Mucosa of descending colon (tissue), 3 donors: ENCODE data around the gene RPS6KA5. TPM values are rescaled to one million over a fixed set of nuclear protein-coding genes. Genes with fewer than 3 reads are reported as not detected.

ENCODE experiments used
- ATAC-seq: fragments of 200-7000 bp; cut with Tn5 transposase; one replicate; pipeline ENCODE4 v1.9.1; 2020; ENCODE audit warnings: mild to moderate bottlenecking, moderate library complexity
- DNase-seq, 3 donors: peaks; one replicate each; pipeline ENCODE4 v3.0.0-alpha.2; 2020
- H3K36me3 ChIP-seq: fragments of 200-600 bp; one replicate; pipeline ENCODE4 v1.8.0; 2021; ENCODE audit warnings: low read depth, mild to moderate bottlenecking
- H3K4me1 ChIP-seq: fragments of 200-600 bp; one replicate; pipeline ENCODE4 v1.8.0; 2021; ENCODE audit warnings: low read depth, mild to moderate bottlenecking
- H3K4me3 ChIP-seq: fragments of 200-600 bp; one replicate; pipeline ENCODE4 v1.8.0; 2021; ENCODE audit warnings: mild to moderate bottlenecking
- H3K9me3 ChIP-seq: fragments of 200-600 bp; one replicate; pipeline ENCODE4 v1.8.0; 2021; ENCODE audit warnings: mild to moderate bottlenecking
- intact Hi-C, 2 donors: fragments of 100-400 bp; cut with DNase I in 1 of 2; cut with micrococcal nuclease in 1 of 2; formaldehyde crosslinking; loops; one replicate each; pipeline versions ENCODE4 v1.11.0 to v1.11.1; 2022; cut with DNase I, micrococcal nuclease
- total RNA-seq, 3 donors: library from RNA; stranded (reverse); fragmentation: NEBNext Ultra II Directional in 2 of 3; extraction: Animal tissue kit (Norgen Biotek cat#: 25700) in 2 of 3; gene quantifications; one replicate each; pipeline versions ENCODE4 v1.2.1 to v1.2.4, GENCODE V29; 2021 to 2023
- TF ChIP-seq, protein P1 (sequence below): fragments of 200-600 bp; IDR thresholded peaks from one replicate; pipeline ENCODE4 v1.8.0; 2022; ENCODE audit warnings: antibody characterized with exemption, mild to moderate bottlenecking
- donor health status: DM: no; HTN: no; CAD: no; lungs with moderate emphysema.
- donor health status: DM: no; HTN: no; CAD: no.
- donor health status: DM: no; HTN: yes; CAD: no.

Gene RPS6KA5
- total RNA-seq, 3 donors from 2014 or later = 25.0 to 41.5 (median 27.2) TPM

DNA sequence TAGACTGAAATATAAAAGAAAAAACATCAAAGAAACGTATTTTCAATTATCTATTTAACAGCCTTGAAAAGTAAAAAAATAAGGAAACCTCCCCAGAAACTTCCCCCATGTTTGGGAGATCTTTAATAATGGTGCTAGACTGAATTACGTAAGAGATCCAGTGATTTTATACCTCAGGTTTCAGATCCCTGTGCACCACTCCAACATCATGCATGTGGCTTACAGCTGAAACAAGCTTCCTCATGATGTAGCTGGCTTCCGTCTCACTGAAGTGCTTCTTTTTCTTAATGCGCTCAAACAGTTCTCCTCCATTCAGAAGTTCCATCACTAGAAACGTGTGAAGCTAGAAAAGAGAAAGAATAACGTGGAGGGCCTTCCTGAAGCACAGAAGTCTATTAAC, 166.2 kb downstream of the RPS6KA5 start:
- H3K36me3 ChIP-seq = no peaks in the 10 kb centered on the region
- intact Hi-C loops = no loop called here
- no peak for ATAC-seq
- DNase-seq = no peak
- TF ChIP-seq, protein P1, sequence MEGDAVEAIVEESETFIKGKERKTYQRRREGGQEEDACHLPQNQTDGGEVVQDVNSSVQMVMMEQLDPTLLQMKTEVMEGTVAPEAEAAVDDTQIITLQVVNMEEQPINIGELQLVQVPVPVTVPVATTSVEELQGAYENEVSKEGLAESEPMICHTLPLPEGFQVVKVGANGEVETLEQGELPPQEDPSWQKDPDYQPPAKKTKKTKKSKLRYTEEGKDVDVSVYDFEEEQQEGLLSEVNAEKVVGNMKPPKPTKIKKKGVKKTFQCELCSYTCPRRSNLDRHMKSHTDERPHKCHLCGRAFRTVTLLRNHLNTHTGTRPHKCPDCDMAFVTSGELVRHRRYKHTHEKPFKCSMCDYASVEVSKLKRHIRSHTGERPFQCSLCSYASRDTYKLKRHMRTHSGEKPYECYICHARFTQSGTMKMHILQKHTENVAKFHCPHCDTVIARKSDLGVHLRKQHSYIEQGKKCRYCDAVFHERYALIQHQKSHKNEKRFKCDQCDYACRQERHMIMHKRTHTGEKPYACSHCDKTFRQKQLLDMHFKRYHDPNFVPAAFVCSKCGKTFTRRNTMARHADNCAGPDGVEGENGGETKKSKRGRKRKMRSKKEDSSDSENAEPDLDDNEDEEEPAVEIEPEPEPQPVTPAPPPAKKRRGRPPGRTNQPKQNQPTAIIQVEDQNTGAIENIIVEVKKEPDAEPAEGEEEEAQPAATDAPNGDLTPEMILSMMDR = no peak
- no peak overlapping the region for H3K4me3 ChIP-seq
- no peaks in the 10 kb centered on the region for H3K4me1 ChIP-seq
- H3K9me3 ChIP-seq = no peaks in the 10 kb centered on the region

DNA sequence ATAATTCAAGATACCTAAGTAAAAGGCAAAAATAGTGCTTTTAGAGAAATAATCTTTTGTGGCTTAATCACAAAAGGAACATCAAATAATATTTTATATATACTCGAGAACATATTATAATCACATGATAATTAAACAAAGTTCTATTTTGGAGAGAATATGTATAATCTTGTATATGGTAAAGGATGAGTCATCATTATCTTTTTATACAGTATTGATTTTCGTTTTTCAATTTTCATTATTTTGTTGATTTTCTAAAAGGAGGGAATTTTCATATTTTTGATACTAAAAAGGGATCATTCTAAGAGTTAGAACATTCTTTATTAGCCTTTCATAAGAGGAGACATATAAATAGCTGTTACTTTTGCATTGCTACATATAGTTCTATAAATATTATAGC, 166.9 kb downstream of the RPS6KA5 start:
- ATAC-seq = no peak
- Histone ChIP-seq H3K36me3 (no peaks in the 10 kb centered on the region), H3K4me3 (no peak overlapping the region), H3K4me1 (no peaks in the 10 kb centered on the region), H3K9me3 (no peaks in the 10 kb centered on the region)
- no peak for DNase-seq
- intact Hi-C loops = no loop called here
- TF ChIP-seq, protein P1 = no peak

- no peaks in the 10 kb centered on the region for H3K36me3 ChIP-seq
- TF ChIP-seq, protein P1 = no peak
Observed at GRCh38 chr14:90892970-90893369, 167.5 kb downstream of the RPS6KA5 start.

GRCh38 chr14:90891326-90891725, 169.1 kb downstream of the RPS6KA5 start:
- no peak overlapping the region for H3K4me3 ChIP-seq
- TF ChIP-seq, protein P1 = no peak
- H3K36me3 ChIP-seq = no peaks in the 10 kb centered on the region
- no peaks in the 10 kb centered on the region for H3K9me3 ChIP-seq
- intact Hi-C loops = no loop called here
- DNase-seq (no peak), ATAC-seq (no peak)
- no peaks in the 10 kb centered on the region for H3K4me1 ChIP-seq

More at GRCh38 chr14:90892970-90893369, 167.5 kb downstream of the RPS6KA5 start:
- ATAC-seq (no peak), DNase-seq (no peak)
- Histone ChIP-seq H3K4me3 (no peak overlapping the region), H3K4me1 (no peaks in the 10 kb centered on the region), H3K9me3 (no peaks in the 10 kb centered on the region)
- intact Hi-C loops = no loop called here

GRCh38 chr14:90890322-90891020, 170.0 kb downstream of the RPS6KA5 start:
- intact Hi-C loops = no loop called here
- no peaks in the 10 kb centered on the region for H3K36me3 ChIP-seq
- DNase-seq (no peak), ATAC-seq (no peak)
- H3K4me3 ChIP-seq = no peak overlapping the region
- no peaks in the 10 kb centered on the region for H3K4me1 ChIP-seq
- TF ChIP-seq, protein P1 = no peak
- H3K9me3 ChIP-seq = no peaks in the 10 kb centered on the region
